HepG2 (cell line): ENCODE measurements around the gene ASXL1. TPM values are rescaled to one million over a fixed set of nuclear protein-coding genes. Genes with fewer than 3 reads are reported as not detected.
A peak's percentile ranks its signal among the peaks of the same experiment; 100 is the strongest.

Experiments used
- ATAC-seq: fragments of 200-7000 bp; cut with Tn5 transposase; 3 replicates; pipeline ENCODE4 v1.9.1; 2020; ENCODE audit warnings: mild to moderate bottlenecking, moderate library complexity
- BruUV-seq: library from RNA; stranded (reverse); fragments of 400-500 nt; replicated peaks from 2 replicates; lab custom pipeline; 2021; lab: Mats Ljungman, UMichigan
- CTCF ChIA-PET: fragments of 300-600 bp; formaldehyde crosslinking; extraction: SDS; loops from one replicate; lab custom pipeline; 2021; ENCODE audit warnings: low total read pairs, inconsistent platforms, low intra/inter-chr PET ratio; lab: Yijun Ruan, JAX
- POLR2A ChIA-PET: fragments of 350-600 bp; sonication (Branson Sonifier 250); formaldehyde crosslinking; loops from one replicate; lab custom pipeline; 2020; ENCODE audit warnings: antibody characterized with exemption, inconsistent platforms; lab: Yijun Ruan, JAX
- DNase-seq: peaks from one replicate; pipeline ENCODE4 v3.0.0-alpha.2; 2015; ENCODE audit warnings: low spot score
- FAIRE-seq: peaks from 3 replicates; lab custom pipeline; 2011; peaks lifted over from hg19 to GRCh38; lab: Jason Lieb, UNC
- H2AFZ ChIP-seq: one replicate; pipeline ENCODE4 v1.6.1; 2011; ENCODE audit warnings: low read length, inconsistent platforms
- H3K27ac ChIP-seq: fragments of 300-600 bp; 3 replicates; pipeline ENCODE4 v1.8.0; 2011; ENCODE audit warnings: mixed run types, mild to moderate bottlenecking, mixed read lengths, low read length, inconsistent platforms; ENCODE audit not compliant: insufficient read depth; ENCODE audit errors: extremely low read length
- H3K27me3 ChIP-seq, 2 experiments: fragments of 200-600 bp in 1 of 2; 2 replicates in 1 of 2; 3 replicates in 1 of 2; pipeline versions ENCODE4 v1.6.0 to v1.8.0; 2011; ENCODE audit warnings: low read length in 2 of 2, mild to moderate bottlenecking in 2 of 2, moderate library complexity in 2 of 2, inconsistent platforms in 1 of 2; ENCODE audit not compliant: insufficient read depth in 2 of 2, control insufficient read depth in 1 of 2
- H3K36me3 ChIP-seq, 2 experiments: fragments of 200-600 bp in 1 of 2; replicated peaks in 1 of 2; 2 replicates in 1 of 2; 3 replicates in 1 of 2; pipeline versions ENCODE4 v1.5.1 to v1.8.0; 2011; ENCODE audit warnings: low read length in 2 of 2, inconsistent platforms in 1 of 2; ENCODE audit not compliant: insufficient read depth in 2 of 2, control insufficient read depth in 1 of 2
- H3K4me1 ChIP-seq: 2 replicates; pipeline ENCODE4 v1.5.1; 2012; ENCODE audit warnings: low read length, inconsistent platforms; ENCODE audit not compliant: insufficient read depth
- H3K4me2 ChIP-seq: 2 replicates; pipeline ENCODE4 v1.6.0; 2011; ENCODE audit warnings: low read depth, low read length, inconsistent platforms
- H3K4me3 ChIP-seq, 3 experiments: fragments of 200-600 bp in 1 of 3; sonication (generic), shearing (Covaris generic) in 1 of 3; replicated peaks in 1 of 3; 2 replicates each; pipeline ENCODE4 v1.5.1; 2011 to 2016; ENCODE audit warnings: low read length in 3 of 3, inconsistent platforms in 2 of 3, low read depth in 2 of 3, mild to moderate bottlenecking in 2 of 3, control low read depth in 1 of 3, mixed read lengths in 1 of 3; ENCODE audit not compliant: insufficient read depth in 1 of 3
- H3K79me2 ChIP-seq: one replicate; pipeline ENCODE4 v1.6.1; 2011; ENCODE audit warnings: low read length, inconsistent platforms; ENCODE audit not compliant: insufficient read depth
- H3K9ac ChIP-seq: 2 replicates; pipeline ENCODE4 v1.6.0; 2011; ENCODE audit warnings: mild to moderate bottlenecking, low read depth, low read length, inconsistent platforms; ENCODE audit not compliant: insufficient read depth
- H3K9me3 ChIP-seq: 2 replicates; pipeline ENCODE4 v1.5.1; 2012; ENCODE audit warnings: mild to moderate bottlenecking, low read length
- H4K20me1 ChIP-seq: 2 replicates; pipeline ENCODE4 v1.6.0; 2011; ENCODE audit warnings: inconsistent platforms, mild to moderate bottlenecking, low read length, moderate library complexity; ENCODE audit not compliant: insufficient read depth
- ASH2L ChIP-seq: fragments of 300-600, 200-600 bp; sonication (generic); IDR thresholded peaks from 2 replicates; pipeline ENCODE4 v1.7.0; 2017; ENCODE audit warnings: low read depth, mild to moderate bottlenecking, moderate library complexity, mixed read lengths, low read length; ENCODE audit not compliant: insufficient read length
- BORCS8-MEF2B ChIP-seq: sonication (generic); formaldehyde crosslinking; IDR thresholded peaks from 2 replicates; pipeline ENCODE4 v1.8.0; 2022; ENCODE audit warnings: mild to moderate bottlenecking, missing genetic modification reagents
- CREBL2 ChIP-seq: sonication (generic); formaldehyde crosslinking; IDR thresholded peaks from 2 replicates; pipeline ENCODE4 v1.8.1; 2023; ENCODE audit warnings: missing genetic modification reagents, mild to moderate bottlenecking, borderline replicate concordance
- GMEB1 ChIP-seq: sonication (generic); formaldehyde crosslinking; IDR thresholded peaks from 2 replicates; pipeline ENCODE4 v1.5.1; 2020; ENCODE audit warnings: missing genetic modification reagents, mild to moderate bottlenecking, borderline replicate concordance
- GZF1 ChIP-seq: sonication (generic); formaldehyde crosslinking; IDR thresholded peaks from 2 replicates; pipeline ENCODE4 v1.5.1; 2020; ENCODE audit warnings: mild to moderate bottlenecking, missing genetic modification reagents
- HOMEZ ChIP-seq: IDR thresholded peaks from 2 replicates; pipeline ENCODE4 v1.6.1; 2016; ENCODE audit warnings: low read depth
- KLF15 ChIP-seq: sonication (generic); formaldehyde crosslinking; IDR thresholded peaks from 2 replicates; pipeline ENCODE4 v1.8.1; 2023; ENCODE audit warnings: borderline replicate concordance, mild to moderate bottlenecking, inconsistent platforms, missing genetic modification reagents, mixed read lengths
- ZBTB46 ChIP-seq: sonication (generic); formaldehyde crosslinking; IDR thresholded peaks from 2 replicates; pipeline ENCODE4 v1.4.0; 2020; ENCODE audit warnings: mild to moderate bottlenecking, missing genetic modification reagents, borderline replicate concordance
- WGBS: methylation state at CpG from one replicate; pipeline ENCODE4 v1.1.6; 2017; ENCODE audit warnings: low lambda C conversion rate; 5-methylcytosine and 5-hydroxymethylcytosine counted together
- in situ Hi-C: cut with HindIII; loops from 2 replicates; pipeline ENCODE4 v1.10.0; 2017; ENCODE audit warnings: low pct_unique_long_range_greater_than_20kb; ENCODE audit not compliant: extremely low pct_ligation_motif_present
- intact Hi-C: fragments of 100-400 bp; cut with micrococcal nuclease; formaldehyde crosslinking; loops from one replicate; pipeline ENCODE4 v1.10.0; 2022; ENCODE audit not compliant: unreplicated experiment
- polyA plus RNA-seq, 8 experiments: library from polyadenylated mRNA; depleted of rRNA in 3 of 8; stranded (reverse) in 7 of 8; unstranded in 1 of 8; fragments of >200 nt; fragmentation: Illumina TruSeq in 4 of 8; extraction: Trizol in 4 of 8; gene quantifications; 2 replicates each; pipeline versions ENCODE4 v1.2.1 to v1.2.3, GENCODE V29; 2011 to 2016; ENCODE audit warnings: low read depth in 4 of 8, missing spikeins in 1 of 8, mixed read lengths in 1 of 8; ENCODE audit not compliant: insufficient read depth in 1 of 8
- total RNA-seq, 5 experiments: library from RNA; depleted of rRNA; stranded (reverse); fragments of >200 nt; fragmentation: Illumina TruSeq; extraction: Trizol; gene quantifications; 2 replicates each; pipeline ENCODE4 v1.2.3, GENCODE V29; 2016; ENCODE audit warnings: low read depth in 1 of 5

ASXL1 gene
- total and polyA plus RNA-seq, 2 of the 13 experiments (the other 11 are each of a cell fraction or from before 2014, with no cell fraction given) = 62.1 to 74.8 TPM

- no peak overlapping the region for H2AFZ ChIP-seq
- in situ Hi-C loops (no loop called here), intact Hi-C loops (no loop called here)
- no peak overlapping the region for H3K4me3 ChIP-seq
- ATAC-seq (no peak), DNase-seq (no peak), FAIRE-seq (no peak)
- BruUV-seq = no TSS peak
- no peak overlapping the region for H3K4me2 ChIP-seq
- no peak overlapping the region for H3K9ac ChIP-seq
- peaks cover 61% of the 10 kb centered on the region for H4K20me1 ChIP-seq
- H3K9me3 ChIP-seq = no peaks in the 10 kb centered on the region
- POLR2A ChIA-PET = no interaction called here
- peaks cover 88% of the 10 kb centered on the region for H3K79me2 ChIP-seq
- H3K36me3 ChIP-seq = peaks cover 0 to 9% of the 10 kb centered on the region in 2 experiments; a peak in 2 of 5 replicates
- H3K27me3 ChIP-seq = no peaks in the 10 kb centered on the region
- peaks cover 87% of the 10 kb centered on the region for H3K4me1 ChIP-seq
- CTCF ChIA-PET = no interaction called here
- H3K27ac ChIP-seq = peak overlapping the region; percentile 35
- 95% methylated on average over 7 of the region's 7 CpGs for WGBS
- TF ChIP-seq GMEB1 (no peak), KLF15 (CRISPR knock-in tag) (no peak), GZF1 (CRISPR knock-in tag) (no peak), CREBL2 (CRISPR knock-in tag) (no peak), ASH2L (peak; percentile 10), ZBTB46 (CRISPR knock-in tag) (0 out of 2 replicates have a peak, but pooled peaks have one; percentile 33), HOMEZ (CRISPR knock-in tag) (no peak), BORCS8-MEF2B (0 out of 2 replicates have a peak, but pooled peaks have one; percentile 22)
Observed at GRCh38 chr20:32478576-32478975, 120.4 kb downstream of the ASXL1 start.
